HepG2 (cell line): ENCODE data around the gene SLC7A10. TPM values are rescaled to one million over a fixed set of nuclear protein-coding genes. Genes with fewer than 3 reads are reported as not detected.

ENCODE experiments used
- AGO2 ChIP-seq: fragments of 200-400 bp; formaldehyde crosslinking; optimal IDR thresholded peaks from 2 replicates; pipeline ENCODE3; 2017; ENCODE audit warnings: mild to moderate bottlenecking, low read depth, low read length, moderate library complexity
- ATF3 ChIP-seq: sonication (generic); formaldehyde crosslinking; IDR thresholded peaks from 2 replicates; pipeline ENCODE4 v1.4.0; 2020; ENCODE audit warnings: missing genetic modification reagents
- CEBPG ChIP-seq: IDR thresholded peaks from 2 replicates; pipeline ENCODE4 v1.6.1; 2016
- GPN1 ChIP-seq: sonication (generic); formaldehyde crosslinking; IDR thresholded peaks from 2 replicates; pipeline ENCODE4 v1.5.1; 2020; ENCODE audit warnings: missing genetic modification reagents, borderline replicate concordance
- HNF4G ChIP-seq, 2 experiments: sonication (generic) in 1 of 2; formaldehyde crosslinking in 1 of 2; IDR thresholded peaks; 2 replicates each; pipeline versions ENCODE4 v1.4.0 to v1.6.1; 2011 to 2020; ENCODE audit warnings: borderline replicate concordance in 2 of 2, low read depth in 2 of 2, mild to moderate bottlenecking in 2 of 2, low read length in 1 of 2, missing genetic modification reagents in 1 of 2, moderate library complexity in 1 of 2
- HNRNPL ChIP-seq: fragments of 200-400 bp; formaldehyde crosslinking; IDR thresholded peaks from 2 replicates; pipeline ENCODE4 v1.6.1; 2017; ENCODE audit warnings: mild to moderate bottlenecking, low read depth, low read length
- IKZF4 ChIP-seq: sonication (generic); formaldehyde crosslinking; IDR thresholded peaks from 2 replicates; pipeline ENCODE4 v1.5.1; 2020; ENCODE audit warnings: borderline replicate concordance, mild to moderate bottlenecking, low read depth, missing genetic modification reagents; ENCODE audit errors: not compliant biosample characterization
- KAT7 ChIP-seq: IDR thresholded peaks from 2 replicates; pipeline ENCODE4 v1.6.1; 2018; ENCODE audit warnings: borderline replicate concordance, missing compliant biosample characterization
- NR2F6 ChIP-seq, 2 experiments: IDR thresholded peaks; 2 replicates each; pipeline ENCODE4 v1.6.1; 2016; ENCODE audit warnings: antibody characterized with exemption in 1 of 2, mild to moderate bottlenecking in 1 of 2
- SOX13 ChIP-seq, 3 experiments: fragments of 450-650 bp in 1 of 3; sonication (generic) in 1 of 3; formaldehyde crosslinking in 1 of 3; IDR thresholded peaks in 2 of 3; conservative IDR thresholded peaks in 1 of 3; 2 replicates each; pipeline versions ENCODE4 v1.5.0 to v1.6.1; 2016 to 2020; ENCODE audit warnings: antibody characterized with exemption in 1 of 3, mild to moderate bottlenecking in 1 of 3, missing compliant biosample characterization in 1 of 3, missing genetic modification reagents in 1 of 3, moderate library complexity in 1 of 3
- SOX5 ChIP-seq: IDR thresholded peaks from 2 replicates; pipeline ENCODE4 v1.6.1; 2016; ENCODE audit warnings: borderline replicate concordance
- SOX6 ChIP-seq, 2 experiments: fragments of 450-650 bp in 1 of 2; sonication (generic) in 1 of 2; formaldehyde crosslinking in 1 of 2; IDR thresholded peaks; 2 replicates each; pipeline versions ENCODE4 v1.4.0 to v1.6.1; 2017 to 2020; ENCODE audit warnings: antibody characterized with exemption in 1 of 2, mild to moderate bottlenecking in 1 of 2, missing genetic modification reagents in 1 of 2
- THAP7 ChIP-seq: sonication (generic); formaldehyde crosslinking; IDR thresholded peaks from 2 replicates; pipeline ENCODE4 v1.8.1; 2023; ENCODE audit warnings: mild to moderate bottlenecking, missing genetic modification reagents
- ZNF263 ChIP-seq: sonication (generic); formaldehyde crosslinking; IDR thresholded peaks from 2 replicates; pipeline ENCODE4 v1.4.0; 2020; ENCODE audit warnings: missing genetic modification reagents
- ZNF292 ChIP-seq: sonication (generic); formaldehyde crosslinking; IDR thresholded peaks from 2 replicates; pipeline ENCODE4 v1.8.1; 2022; ENCODE audit warnings: mild to moderate bottlenecking, low read depth, missing genetic modification reagents, borderline replicate concordance
- ZSCAN21 ChIP-seq: sonication (generic); formaldehyde crosslinking; IDR thresholded peaks from 2 replicates; pipeline ENCODE4 v1.8.0; 2022; ENCODE audit warnings: mild to moderate bottlenecking, missing genetic modification reagents, moderate library complexity, borderline replicate concordance
- polyA plus RNA-seq, 8 experiments: library from polyadenylated mRNA; depleted of rRNA in 3 of 8; stranded (reverse) in 7 of 8; unstranded in 1 of 8; fragments of >200 nt; fragmentation: Illumina TruSeq in 4 of 8; extraction: Trizol in 4 of 8; gene quantifications; 2 replicates each; pipeline versions ENCODE4 v1.2.1 to v1.2.3, GENCODE V29; 2011 to 2016; ENCODE audit warnings: low read depth in 4 of 8, missing spikeins in 1 of 8, mixed read lengths in 1 of 8; ENCODE audit not compliant: insufficient read depth in 1 of 8
- total RNA-seq, 5 experiments: library from RNA; depleted of rRNA; stranded (reverse); fragments of >200 nt; fragmentation: Illumina TruSeq; extraction: Trizol; gene quantifications; 2 replicates each; pipeline ENCODE4 v1.2.3, GENCODE V29; 2016; ENCODE audit warnings: low read depth in 1 of 5
- TF ChIP-seq, protein P1 (sequence below): sonication (generic); formaldehyde crosslinking; IDR thresholded peaks from 2 replicates; pipeline ENCODE4 v1.4.0; 2020; ENCODE audit warnings: mild to moderate bottlenecking, missing genetic modification reagents
- TF ChIP-seq, protein P2 (sequence below): sonication (generic); formaldehyde crosslinking; conservative IDR thresholded peaks from 2 replicates; pipeline ENCODE4 v1.4.0; 2020; ENCODE audit warnings: mild to moderate bottlenecking, missing genetic modification reagents, moderate library complexity
- TF ChIP-seq, protein P3 (sequence below): sonication (generic); formaldehyde crosslinking; IDR thresholded peaks from 2 replicates; pipeline ENCODE4 v1.9.0; 2022; ENCODE audit warnings: missing genetic modification reagents, mild to moderate bottlenecking, borderline replicate concordance

SLC7A10 gene
- total and polyA plus RNA-seq, 2 of the 13 experiments (the other 11 are each of a cell fraction or from before 2014, with no cell fraction given), result 1.1 to 2.2 TPM

DNA sequence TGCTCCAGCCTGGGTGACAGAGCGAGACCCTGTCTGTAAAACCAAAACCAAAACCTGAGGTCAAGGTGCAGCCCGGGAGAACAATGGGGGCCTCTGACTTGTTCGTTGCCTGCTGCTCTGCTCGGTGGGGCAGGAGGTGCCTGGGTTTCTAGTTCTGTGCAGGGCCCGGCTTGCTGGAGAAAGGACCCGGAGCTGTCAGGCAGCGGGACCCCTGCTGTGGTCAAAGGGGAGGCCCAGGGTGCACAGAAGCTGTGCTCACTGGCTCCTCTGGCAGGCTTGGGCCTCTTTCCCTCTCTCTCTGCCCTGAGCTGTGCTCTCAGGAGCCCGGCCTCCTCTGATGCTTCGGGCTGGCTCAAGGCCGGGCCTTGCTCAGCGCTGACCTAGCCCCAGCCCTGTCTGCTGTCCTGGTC lies 28.1 kb downstream of the SLC7A10 start (continued):
- TF ChIP-seq, protein P1, sequence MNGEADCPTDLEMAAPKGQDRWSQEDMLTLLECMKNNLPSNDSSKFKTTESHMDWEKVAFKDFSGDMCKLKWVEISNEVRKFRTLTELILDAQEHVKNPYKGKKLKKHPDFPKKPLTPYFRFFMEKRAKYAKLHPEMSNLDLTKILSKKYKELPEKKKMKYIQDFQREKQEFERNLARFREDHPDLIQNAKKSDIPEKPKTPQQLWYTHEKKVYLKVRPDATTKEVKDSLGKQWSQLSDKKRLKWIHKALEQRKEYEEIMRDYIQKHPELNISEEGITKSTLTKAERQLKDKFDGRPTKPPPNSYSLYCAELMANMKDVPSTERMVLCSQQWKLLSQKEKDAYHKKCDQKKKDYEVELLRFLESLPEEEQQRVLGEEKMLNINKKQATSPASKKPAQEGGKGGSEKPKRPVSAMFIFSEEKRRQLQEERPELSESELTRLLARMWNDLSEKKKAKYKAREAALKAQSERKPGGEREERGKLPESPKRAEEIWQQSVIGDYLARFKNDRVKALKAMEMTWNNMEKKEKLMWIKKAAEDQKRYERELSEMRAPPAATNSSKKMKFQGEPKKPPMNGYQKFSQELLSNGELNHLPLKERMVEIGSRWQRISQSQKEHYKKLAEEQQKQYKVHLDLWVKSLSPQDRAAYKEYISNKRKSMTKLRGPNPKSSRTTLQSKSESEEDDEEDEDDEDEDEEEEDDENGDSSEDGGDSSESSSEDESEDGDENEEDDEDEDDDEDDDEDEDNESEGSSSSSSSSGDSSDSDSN (CRISPR knock-in tag), result peak; percentile 40; the same call in 1 of the 2 replicates
- TF ChIP-seq, protein P2, sequence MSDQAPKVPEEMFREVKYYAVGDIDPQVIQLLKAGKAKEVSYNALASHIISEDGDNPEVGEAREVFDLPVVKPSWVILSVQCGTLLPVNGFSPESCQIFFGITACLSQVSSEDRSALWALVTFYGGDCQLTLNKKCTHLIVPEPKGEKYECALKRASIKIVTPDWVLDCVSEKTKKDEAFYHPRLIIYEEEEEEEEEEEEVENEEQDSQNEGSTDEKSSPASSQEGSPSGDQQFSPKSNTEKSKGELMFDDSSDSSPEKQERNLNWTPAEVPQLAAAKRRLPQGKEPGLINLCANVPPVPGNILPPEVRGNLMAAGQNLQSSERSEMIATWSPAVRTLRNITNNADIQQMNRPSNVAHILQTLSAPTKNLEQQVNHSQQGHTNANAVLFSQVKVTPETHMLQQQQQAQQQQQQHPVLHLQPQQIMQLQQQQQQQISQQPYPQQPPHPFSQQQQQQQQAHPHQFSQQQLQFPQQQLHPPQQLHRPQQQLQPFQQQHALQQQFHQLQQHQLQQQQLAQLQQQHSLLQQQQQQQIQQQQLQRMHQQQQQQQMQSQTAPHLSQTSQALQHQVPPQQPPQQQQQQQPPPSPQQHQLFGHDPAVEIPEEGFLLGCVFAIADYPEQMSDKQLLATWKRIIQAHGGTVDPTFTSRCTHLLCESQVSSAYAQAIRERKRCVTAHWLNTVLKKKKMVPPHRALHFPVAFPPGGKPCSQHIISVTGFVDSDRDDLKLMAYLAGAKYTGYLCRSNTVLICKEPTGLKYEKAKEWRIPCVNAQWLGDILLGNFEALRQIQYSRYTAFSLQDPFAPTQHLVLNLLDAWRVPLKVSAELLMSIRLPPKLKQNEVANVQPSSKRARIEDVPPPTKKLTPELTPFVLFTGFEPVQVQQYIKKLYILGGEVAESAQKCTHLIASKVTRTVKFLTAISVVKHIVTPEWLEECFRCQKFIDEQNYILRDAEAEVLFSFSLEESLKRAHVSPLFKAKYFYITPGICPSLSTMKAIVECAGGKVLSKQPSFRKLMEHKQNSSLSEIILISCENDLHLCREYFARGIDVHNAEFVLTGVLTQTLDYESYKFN, result peak; percentile 19; the same call in 1 of the 2 replicates
- TF ChIP-seq SOX5 (CRISPR knock-in tag), result 0 out of 2 replicates have a peak, but pooled peaks have one; percentile 67
- TF ChIP-seq, protein P3, sequence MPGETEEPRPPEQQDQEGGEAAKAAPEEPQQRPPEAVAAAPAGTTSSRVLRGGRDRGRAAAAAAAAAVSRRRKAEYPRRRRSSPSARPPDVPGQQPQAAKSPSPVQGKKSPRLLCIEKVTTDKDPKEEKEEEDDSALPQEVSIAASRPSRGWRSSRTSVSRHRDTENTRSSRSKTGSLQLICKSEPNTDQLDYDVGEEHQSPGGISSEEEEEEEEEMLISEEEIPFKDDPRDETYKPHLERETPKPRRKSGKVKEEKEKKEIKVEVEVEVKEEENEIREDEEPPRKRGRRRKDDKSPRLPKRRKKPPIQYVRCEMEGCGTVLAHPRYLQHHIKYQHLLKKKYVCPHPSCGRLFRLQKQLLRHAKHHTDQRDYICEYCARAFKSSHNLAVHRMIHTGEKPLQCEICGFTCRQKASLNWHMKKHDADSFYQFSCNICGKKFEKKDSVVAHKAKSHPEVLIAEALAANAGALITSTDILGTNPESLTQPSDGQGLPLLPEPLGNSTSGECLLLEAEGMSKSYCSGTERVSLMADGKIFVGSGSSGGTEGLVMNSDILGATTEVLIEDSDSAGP (CRISPR knock-in tag), result peak; percentile 41; the same call in 1 of the 2 replicates
- no peak for TF ChIP-seq KAT7
- TF ChIP-seq IKZF4, result peak; percentile 61
- no peak for TF ChIP-seq GPN1
- no peak for TF ChIP-seq SOX6 (IDR thresholded peaks at IDR 0.05)
- TF ChIP-seq SOX6 (CRISPR knock-in tag; IDR thresholded peaks at IDR 0.05), result peak; percentile 79
- 0 out of 2 replicates have a peak, but pooled peaks have one; percentile 36 for TF ChIP-seq HNF4G (IDR thresholded peaks at IDR 0.05; ENCODE audit: borderline replicate concordance, low read depth, low read length)
- TF ChIP-seq HNF4G (CRISPR knock-in tag; IDR thresholded peaks at IDR 0.05; ENCODE audit: borderline replicate concordance, low read depth), result no peak
- 0 out of 2 replicates have a peak, but pooled peaks have one; percentile 29 for TF ChIP-seq SOX13 (IDR thresholded peaks at IDR 0.05)
- peak in 1 of 2 experiments; percentile 78; a peak in 2 of 4 replicates for TF ChIP-seq SOX13 (CRISPR knock-in tag; conservative IDR thresholded peaks at IDR 0.05 in 1 of 2, IDR thresholded peaks at IDR 0.05 in 1 of 2)
- 0 out of 2 replicates have a peak, but pooled peaks have one; percentile 33 for TF ChIP-seq ZSCAN21 (CRISPR knock-in tag)
- peak; percentile 39; the same call in 1 of the 2 replicates for TF ChIP-seq HNRNPL
- no peak for TF ChIP-seq THAP7 (CRISPR knock-in tag)
- TF ChIP-seq ZNF292 (CRISPR knock-in tag), result 0 out of 2 replicates have a peak, but pooled peaks have one; percentile 53
- no peak for TF ChIP-seq CEBPG (CRISPR knock-in tag)
- TF ChIP-seq ATF3 (CRISPR knock-in tag), result no peak
- TF ChIP-seq ZNF263 (CRISPR knock-in tag), result peak; percentile 65
- 0 out of 2 replicates have a peak, but pooled peaks have one; percentile 31 for TF ChIP-seq NR2F6 (IDR thresholded peaks at IDR 0.05)
- TF ChIP-seq NR2F6 (CRISPR knock-in tag; IDR thresholded peaks at IDR 0.05), result no peak
- TF ChIP-seq AGO2, result peak; percentile 26
